ENCODE data around the gene NT5C3A.
"Not testable (repeated sequence)": the region's sequence is repeated elsewhere in the genome, so short reads cannot be mapped to it uniquely, and the experiment has no call there.

Gene NT5C3A

DNA sequence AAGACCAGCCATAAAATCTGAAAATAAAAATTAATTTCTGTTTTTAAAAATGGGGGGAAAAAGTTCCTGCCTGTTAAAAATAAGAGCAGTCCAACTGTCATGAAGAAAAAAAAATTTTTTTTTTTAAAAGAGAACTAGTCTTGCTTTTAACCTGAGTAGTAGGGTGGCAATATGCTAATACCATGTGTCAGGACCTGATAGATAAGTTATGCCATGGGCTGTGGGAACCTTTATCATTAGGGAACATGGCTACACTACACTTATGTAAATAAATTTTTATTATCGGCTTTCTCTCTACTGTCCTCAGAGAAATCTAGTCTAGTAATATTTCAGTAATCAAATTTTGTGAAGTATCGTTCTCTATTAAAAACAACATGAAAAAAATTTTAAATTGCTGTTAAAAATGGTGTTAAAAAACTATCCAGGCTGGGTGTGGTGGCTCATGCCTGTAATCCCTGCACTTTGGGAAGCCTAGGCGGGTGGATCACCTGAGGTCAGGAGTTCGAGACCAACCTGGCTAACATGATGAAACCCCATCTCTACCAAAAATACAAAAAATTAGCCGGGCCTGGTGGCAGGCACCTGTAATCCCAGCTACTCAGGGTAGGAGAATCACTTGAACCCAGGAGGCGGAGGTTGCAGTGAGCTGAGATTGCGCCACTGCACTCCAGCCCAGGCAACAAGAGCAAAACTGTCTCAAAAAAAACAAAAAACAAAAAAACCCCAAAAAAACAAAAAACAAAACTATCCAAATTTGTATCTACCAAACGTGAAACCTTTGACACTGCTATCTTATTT is 20.7 kb downstream of the NT5C3A start:
- DNase-seq (ENCODE audit: low read depth) = no peak

DNA sequence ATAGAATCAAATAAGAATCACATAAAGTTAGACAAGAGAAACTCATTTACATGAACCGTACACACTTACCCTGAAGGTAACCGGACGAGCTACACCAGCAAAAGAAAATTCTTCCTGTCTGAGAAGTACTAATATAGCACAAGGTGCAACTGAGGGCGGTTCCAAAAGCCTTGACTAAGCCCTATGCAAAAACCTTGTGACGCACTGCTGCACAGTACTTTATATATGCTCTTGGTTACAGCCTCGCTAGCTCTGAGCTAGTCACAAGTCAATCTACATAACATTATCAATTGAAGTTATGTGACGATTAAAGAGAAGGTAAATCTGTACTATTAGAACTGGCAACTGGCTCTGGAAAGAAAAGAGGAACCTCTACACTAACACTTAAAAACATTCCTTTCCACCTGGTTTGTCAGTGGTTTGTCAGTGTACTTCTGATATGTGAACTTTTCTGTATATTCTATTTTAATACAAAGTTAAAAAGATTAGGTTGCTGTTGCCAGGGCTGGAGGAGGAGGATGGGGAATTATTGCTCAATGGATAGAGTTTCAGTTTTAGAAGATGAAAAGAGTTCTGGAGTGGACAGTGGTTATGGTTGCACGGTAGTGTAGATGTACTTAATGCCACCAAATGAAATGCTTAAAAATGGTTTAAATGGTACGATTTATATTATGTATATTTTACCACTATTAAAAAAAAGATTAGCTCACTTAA is 21.6 kb downstream of the NT5C3A start:
- no peak for DNase-seq (ENCODE audit: low read depth)

DNA sequence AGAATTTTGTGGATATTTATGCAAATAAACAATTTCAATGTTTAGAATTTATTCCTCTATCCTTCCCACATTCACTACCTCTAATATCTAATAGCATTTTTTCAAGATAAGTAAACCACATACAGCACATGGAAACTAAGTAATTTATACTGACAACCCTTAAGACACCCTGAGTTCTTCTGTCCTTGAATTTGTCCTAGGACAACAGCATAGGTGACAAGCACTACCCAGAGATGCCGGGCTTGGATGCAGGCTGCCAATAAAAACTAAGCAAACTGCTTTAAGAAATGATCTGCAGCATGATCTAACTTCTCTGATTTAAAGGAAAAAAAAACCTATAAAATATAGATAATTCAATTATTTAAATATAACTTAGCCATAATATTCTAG is 22.7 kb downstream of the NT5C3A start:
- DNase-seq (ENCODE audit: low read depth) = no peak

DNA sequence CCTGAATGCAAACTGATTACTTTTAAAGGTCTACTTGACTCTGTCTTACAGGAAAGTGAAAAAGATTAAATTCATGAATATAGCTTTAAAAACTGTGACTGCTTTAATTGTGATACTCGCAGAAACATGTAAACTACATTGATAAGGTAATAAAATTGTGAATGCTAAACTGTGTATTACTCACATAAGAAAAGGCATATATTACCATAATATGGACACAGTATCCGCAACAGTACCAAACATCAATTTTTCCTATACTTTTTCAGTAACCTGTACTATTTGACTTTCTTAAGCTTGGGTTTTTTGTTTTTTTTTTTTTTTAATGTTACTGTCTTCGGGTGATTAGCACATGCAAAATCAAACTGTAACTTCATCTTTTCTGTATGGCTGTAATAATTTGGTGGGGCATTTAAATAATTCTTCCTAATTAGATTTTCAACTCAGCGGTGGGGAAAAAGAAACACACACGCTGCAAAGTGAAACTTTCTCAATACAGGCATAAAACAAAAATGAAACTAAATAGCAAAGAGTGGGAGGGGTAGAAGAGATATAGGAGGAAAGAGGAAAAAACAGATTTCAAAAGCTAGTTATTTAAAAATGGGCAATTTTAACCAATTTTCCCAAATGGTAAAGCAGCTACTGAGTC is 23.2 kb downstream of the NT5C3A start:
- DNase-seq (ENCODE audit: low read depth) = no peak

DNA sequence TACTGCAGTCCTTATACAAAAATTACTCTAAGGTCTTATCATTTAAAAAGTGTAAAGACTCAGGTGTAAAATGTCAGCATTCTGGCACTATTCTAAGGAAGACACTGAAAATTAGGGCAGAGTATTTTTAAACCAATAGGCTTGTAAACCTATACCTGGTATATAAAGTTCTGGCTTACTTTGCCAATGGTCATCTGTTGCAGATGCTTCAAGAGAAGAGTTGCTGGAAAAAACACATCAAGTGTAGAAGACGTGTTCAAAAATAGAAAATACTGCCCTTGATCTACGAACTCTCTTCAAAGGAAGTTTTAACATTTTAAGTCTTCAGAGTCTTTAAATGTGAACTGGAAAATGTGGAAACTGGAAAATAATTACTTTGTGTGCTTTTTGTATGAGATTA is 23.9 kb downstream of the NT5C3A start:
- no peak for DNase-seq (ENCODE audit: low read depth)

DNA sequence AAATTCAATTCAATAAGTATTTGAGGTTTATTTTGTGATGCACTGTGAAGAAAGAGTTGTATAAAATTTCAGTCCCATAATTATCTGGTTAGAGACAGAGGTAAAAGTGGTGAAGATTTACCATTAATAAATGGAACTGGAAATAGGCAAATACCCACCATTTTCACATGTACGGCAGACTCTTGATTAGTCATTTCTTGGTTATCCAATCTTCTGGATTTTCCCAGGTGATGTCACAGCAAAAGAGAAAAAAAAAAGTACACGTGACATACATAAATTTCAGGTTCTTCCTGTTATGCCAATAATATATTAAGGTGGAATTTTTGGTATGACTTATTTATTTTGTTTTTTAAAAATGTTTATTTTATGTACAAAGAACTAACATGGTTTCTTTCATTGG is 26.8 kb downstream of the NT5C3A start:
- no peak for DNase-seq (ENCODE audit: low read depth)

DNA sequence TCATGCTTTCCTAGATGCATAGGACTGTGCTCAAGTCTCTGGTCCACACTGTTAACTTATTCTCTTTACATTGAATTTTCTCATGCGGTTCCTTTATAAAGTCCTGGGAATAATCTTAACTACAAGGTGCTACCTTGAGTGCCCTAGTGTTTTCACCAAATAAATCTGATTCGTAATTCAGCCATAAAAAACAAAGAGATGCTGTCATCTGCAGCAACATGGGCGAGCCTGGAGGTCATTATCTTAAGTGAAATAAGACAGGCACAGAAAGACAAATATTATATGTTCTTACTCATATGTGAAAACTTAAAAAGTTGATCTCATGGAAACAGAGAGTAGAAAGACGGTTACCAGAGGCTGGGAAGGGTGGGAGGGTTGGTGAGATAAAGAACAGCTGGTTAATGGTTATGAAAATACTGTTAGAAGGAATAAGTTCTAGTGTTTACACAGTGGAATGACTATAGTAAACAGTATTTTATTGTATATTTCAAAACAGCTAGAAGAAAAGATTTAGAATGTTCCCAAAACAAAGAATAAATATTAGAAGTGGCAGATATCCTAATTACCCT is 38.3 kb downstream of the NT5C3A start:
- no peak for DNase-seq (ENCODE audit: low read depth)

DNA sequence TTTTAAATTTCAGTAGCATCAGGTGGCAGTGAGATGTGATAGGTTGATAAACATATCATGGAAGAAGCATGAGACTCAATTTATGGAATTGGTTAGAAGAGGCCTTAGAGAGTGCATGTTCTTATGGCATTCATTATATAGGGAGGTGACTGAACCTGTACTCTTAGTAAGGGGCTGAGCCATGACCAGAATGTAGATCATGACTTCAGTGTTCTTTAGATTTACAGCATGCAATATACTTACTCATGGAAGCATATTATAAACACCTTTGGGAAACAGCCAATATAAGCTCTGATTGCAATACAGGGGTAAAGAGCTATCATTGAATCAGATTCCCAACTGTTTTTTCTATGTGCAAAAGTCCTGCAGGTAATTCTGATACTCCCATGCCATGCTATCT is 50.2 kb downstream of the NT5C3A start:
- no peak for DNase-seq (ENCODE audit: low read depth)

DNA sequence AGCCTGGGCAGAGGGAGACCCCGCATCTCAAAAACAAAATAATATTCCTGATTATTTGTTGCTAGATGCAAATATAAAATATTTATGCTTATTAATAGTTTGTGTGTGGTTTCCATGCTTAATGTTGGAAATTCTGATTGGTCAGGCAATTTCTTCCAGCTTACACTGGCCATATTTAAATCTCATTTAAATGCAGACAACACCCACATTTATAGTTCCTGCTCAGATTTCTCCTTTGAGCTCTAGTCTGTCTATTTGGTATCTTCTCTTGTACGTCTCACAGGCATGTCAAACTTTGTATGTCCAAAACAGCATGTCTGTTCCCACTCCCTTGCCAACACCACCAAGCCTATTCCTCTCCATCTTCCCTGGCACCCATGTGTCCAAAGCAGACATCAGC is 52.8 kb downstream of the NT5C3A start:
- DNase-seq (ENCODE audit: low read depth) = no peak

DNA sequence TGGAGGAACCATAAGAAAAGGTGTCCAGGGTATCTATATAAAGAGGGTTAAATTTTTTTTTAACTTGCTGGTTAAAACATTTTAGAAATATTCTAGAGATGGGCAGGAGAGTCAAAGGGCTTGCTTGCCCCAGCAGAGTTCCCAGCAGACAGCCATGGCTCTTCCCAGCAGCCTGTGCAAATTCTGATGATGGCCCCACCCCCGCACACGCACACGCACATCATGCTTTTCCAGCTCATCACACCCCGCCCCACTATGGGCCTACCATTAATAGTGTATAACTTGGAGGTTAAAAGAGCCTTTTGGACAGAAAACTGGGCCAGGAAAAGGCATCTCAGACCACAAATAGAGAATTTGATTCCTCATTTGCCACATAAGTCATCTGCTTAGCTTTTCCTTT is 56.9 kb downstream of the NT5C3A start:
- not testable (repeated sequence) for DNase-seq (ENCODE audit: low read depth)

DNA sequence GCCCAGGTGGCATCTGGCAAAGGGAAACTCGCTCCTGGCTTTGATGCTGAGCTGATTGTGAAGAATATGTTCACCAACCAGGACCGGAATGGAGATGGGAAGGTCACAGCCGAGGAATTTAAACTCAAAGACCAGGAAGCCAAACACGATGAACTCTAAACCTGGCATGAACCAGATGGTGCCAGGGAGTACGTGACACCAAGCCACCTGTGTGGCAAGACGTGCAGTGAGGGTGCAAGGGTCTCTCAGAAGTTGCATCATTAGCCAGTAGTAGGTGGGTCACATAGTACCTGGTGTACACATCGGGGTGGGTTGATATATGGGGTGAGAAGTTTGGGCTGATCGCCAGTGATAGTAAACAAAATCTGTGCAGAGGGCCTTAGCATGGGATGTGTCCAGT is 57.4 kb downstream of the NT5C3A start:
- not testable (repeated sequence) for DNase-seq (ENCODE audit: low read depth)

DNA sequence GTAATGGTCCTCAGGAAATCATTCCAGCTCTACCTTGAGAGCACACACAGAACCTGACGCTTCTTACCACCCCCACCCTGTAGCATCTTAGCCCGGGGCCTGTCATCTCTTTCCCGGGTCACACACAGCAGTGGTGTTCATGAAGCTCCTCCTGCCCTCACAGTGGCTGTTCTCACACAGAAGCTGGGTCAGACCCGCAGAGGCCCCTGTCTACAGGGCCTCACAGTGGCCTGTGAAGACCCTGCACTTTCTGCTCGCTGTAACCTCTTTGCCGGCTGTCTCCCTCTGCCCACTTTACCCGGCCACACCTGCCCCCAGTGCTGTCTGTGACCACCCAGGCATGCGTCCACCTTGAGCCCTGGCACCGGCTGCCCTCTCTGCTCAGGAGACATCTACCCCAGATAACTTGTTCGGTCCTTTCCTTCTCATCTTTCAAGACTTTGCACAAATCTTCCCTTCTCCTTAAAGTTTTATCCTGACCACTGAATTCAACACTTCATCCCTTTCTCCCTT is 58.4 kb downstream of the NT5C3A start:
- DNase-seq (ENCODE audit: low read depth) = not testable (repeated sequence)

DNA sequence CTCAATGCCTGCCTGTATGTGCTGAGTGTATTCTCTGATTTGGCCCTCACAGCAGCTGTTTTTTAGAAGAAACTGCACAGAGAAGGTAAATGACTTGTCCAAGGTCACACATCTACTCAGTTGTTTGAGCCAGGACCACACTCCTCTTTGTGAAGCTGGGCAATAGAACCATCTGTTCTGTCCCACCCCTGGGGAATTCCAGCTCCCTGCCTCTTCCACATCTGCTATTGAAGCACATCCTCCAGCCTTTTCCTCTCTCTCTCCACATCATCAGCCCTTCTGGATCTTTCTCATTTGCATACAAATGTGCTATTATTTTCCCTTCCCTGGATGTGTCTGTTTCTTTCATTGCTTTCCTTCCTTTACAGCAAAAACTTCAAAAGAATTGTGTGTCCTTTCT is 59.5 kb downstream of the NT5C3A start:
- not testable (repeated sequence) for DNase-seq (ENCODE audit: low read depth)

DNA sequence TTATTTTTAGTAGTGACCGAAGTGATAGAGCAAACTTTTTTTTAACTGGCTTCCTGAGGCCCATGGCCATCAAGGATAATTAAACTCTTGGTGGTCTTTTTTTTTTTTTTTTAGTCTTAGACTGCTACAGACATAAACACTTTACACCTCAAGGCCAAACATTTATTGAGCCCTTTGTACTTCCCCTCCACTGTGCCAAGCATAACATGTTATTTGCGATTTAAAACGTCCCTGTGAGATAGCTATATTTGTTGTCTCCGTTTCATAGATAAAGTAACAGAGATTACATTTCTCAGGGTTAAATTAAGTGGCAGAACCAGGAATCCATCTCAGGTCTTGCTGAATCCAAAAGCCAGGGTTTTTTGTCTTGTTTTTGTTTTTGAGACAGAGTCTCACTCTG is 63.2 kb downstream of the NT5C3A start:
- DNase-seq (ENCODE audit: low read depth) = not testable (repeated sequence)

DNA sequence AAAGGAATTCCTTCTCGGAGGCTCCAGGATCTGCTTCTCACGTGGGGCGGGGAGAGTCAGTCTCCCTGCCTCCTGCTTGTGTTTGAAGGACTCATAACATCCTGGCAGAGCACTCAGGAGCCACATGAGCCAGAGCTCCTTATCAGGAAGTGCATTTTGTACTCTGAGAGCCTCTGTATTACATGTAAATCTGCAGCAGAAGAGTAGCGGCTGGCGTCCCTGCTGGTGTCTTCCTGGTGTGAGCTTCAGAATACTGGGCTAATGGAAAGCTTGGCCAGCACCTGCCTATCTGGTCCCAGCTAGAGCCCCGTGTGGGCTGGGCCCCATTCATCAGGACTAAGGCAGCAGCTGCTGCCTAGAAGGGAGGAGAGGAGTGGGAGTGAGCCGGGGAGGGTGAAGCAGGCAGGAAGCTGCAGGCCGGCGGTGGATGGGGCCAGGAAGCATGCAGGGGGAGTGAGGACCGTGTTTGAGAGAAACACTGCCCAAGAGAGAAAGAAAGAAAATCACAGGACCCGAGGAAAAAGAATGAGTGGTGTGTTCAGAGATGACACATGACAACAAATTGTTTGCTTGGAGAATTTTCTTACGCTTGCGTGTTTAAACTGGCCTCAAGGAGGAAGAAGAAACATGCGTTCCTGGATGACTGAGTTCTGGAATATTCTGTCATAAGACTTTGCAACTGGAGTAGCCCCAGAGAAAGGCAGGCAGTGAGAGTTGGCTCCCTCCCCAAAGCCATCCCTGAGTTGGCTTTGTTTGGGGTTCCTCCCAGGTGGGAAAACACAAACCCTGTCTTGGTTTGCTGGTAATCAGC is 64.0 kb downstream of the NT5C3A start:
- DNase-seq (ENCODE audit: low read depth) = peak; percentile 53

DNA sequence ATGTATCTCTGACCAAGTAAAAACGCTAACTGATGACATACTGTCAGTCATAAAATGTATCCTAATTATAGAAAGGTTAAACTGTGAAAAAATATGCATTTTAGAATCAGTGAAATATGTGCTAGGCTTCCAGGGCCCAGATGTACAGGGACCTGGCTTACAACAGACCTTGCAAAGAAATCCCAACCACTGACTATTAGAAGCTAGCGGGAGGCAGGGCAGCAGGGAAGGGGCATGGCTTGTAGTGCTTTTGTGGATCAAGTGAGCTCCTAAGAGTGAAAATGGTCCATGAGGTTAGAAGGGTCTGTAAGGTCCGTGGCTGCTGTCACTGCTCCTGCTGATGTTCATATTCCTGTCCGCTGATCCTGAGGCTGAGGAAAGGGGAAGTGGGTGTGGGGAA is 64.6 kb downstream of the NT5C3A start:
- DNase-seq (ENCODE audit: low read depth) = not testable (repeated sequence)

DNA sequence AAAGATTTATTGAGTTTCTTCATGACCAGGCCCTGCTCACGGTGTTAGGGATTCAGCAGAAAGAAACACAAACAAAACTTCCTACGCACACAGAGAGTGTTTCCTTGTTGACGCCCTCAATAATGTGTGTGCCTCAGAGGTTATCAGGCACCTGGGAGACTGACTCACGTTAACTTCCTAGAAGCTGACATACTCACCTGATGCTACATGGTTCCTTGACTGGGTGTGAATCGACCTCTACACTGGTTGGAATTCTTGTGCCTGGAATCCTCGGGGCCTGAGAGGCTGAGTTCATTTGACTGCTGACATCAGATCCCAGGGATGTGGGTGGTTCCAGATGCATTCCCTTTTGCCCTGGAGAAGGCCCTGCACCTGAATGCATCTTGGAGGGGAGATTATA is 69.8 kb downstream of the NT5C3A start:
- not testable (repeated sequence) for DNase-seq (ENCODE audit: low read depth)

DNA sequence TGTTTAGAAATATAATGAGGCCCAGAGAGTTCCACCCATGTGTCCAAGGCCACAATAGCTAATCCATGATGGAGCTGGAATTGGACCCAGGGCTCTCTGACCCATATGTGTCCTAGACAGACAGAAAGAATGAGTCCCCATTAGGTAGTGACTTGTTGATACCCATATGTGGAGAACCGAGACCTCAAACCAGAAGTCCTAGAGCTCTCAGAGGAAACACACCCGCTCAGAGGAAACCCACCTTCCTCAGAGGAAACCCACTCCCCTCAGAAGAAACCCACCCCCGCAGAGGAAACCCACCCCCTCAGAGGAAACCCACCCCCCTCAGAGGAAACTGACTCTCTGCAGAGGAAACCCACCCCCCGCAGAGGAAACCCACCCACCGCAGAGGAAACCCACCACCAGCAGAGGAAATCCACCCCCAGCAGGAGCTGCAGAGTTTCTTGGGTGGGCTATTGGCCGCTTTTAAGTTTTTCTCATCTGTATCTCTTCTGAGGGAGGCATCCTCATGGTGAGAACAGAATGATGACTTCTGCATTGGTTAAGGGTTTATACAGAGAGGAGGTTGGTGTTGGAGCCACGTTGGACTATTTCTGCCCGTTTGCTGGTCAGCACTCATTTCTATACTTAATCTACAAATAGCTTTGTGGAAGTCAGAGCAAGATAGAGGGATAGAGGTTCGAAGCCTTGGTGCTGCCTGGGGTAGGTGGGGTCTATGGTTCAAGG is 70.4 kb downstream of the NT5C3A start:
- DNase-seq (ENCODE audit: low read depth) = not testable (repeated sequence)

DNA sequence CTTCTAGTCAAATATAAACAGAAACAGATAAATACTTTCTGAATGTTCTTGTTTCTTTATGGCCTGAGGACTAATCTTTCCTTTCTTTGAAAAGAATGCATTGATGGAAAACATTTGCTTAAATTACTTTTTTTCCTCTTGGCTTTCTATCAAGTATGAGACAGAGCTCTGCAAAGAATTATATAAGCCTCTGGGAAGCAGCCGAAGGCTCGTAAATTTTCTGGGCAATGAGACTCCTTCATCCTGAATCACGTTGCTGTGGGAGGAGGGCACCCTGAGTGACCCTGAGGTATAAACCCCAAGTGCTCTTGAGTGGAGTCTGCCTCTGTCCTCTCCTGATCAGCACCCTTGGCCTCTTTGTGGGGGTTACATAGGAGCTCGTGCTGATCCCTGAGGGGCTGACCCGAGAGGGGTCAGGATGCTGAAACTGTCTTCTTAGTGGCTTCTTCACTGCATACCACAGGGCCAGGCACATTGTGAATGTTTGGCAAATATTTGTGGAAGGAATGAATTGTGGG is 71.4 kb downstream of the NT5C3A start:
- DNase-seq (ENCODE audit: low read depth) = not testable (repeated sequence)

DNA sequence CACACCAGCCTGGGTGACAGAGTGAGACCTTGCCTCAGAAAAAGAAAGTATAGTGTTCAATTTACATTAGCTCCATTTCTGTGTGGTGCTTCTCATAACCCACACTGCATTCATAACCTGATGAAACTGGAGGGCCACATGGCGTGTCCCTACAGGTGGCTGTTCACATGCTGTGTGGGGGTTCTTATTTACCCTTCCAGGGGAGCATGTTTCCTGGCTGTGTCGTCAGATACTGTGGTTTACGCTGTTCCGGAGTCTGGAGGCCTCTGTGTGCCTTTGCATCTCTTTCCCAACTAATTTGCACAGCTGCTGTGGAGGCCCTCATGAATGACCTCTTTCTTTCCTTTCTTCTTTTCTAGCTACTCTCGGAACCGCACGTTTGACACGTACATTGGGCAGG is 74.4 kb downstream of the NT5C3A start:
- not testable (repeated sequence) for DNase-seq (ENCODE audit: low read depth)

DNA sequence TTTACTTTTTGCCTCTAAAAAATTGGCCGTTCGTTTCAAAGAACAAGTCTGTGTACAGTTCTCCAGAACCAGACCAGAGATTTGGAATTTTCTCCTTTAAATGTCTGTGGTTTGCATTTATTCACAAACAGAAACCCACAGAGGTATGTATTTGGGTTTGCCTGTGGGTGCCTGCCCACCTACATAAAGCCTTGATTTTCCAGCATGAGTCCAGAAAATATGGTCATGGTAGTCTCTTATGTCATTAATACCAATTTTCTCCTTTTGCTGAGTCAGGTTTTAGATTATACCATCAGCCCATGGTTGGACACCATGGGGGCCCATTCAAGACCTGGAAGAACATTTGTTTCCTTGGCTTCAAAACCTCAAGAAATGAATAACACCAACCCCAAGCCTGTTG is 82.7 kb downstream of the NT5C3A start:
- not testable (repeated sequence) for DNase-seq (ENCODE audit: low read depth)

Data from non-pigmented ciliary epithelial cell (primary cell).